Panc1 (cell line): Measurements from ENCODE around the gene FBXO31.

Experiments used
- CTCF ChIP-seq: fragments of 450-650 bp; IDR thresholded peaks from 2 replicates; pipeline ENCODE4 v1.5.1; 2017; ENCODE audit warnings: mild to moderate bottlenecking
- SIN3A ChIP-seq: IDR thresholded peaks from 2 replicates; pipeline ENCODE4 v1.6.1; 2012; ENCODE audit warnings: low read depth, mild to moderate bottlenecking, low read length, moderate library complexity, borderline replicate concordance; ENCODE audit not compliant: insufficient read depth
- TCF7L2 ChIP-seq: IDR thresholded peaks from 2 replicates; pipeline ENCODE4 v1.6.1; 2011; ENCODE audit warnings: mild to moderate bottlenecking, low read depth, low read length, inconsistent platforms

DNA sequence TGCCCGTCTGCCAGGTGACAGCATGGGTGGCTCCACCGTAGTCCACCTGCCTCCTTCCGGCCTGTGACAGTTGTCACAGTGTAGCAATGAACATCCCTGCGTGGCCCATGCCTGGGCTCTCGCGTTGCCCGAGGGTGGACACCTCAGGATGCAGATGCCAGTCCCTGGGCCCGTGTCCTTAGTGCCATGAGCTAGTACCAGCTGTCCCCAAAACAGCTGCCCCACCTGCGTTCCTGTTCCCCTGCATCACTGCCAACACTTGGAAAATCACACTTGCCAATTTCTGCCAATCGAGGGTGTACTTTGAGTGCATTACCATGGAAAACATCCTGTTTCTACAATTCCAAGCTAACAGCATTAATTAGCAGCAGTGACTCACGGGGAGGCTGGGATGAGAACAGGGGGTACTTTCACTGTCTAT is 57.4 kb downstream of the FBXO31 start:
- TF ChIP-seq CTCF = no peak
- TF ChIP-seq SIN3A = no peak
- TF ChIP-seq TCF7L2 = no peak
